ENCODE results near the gene FASN.

FASN gene

DNA sequence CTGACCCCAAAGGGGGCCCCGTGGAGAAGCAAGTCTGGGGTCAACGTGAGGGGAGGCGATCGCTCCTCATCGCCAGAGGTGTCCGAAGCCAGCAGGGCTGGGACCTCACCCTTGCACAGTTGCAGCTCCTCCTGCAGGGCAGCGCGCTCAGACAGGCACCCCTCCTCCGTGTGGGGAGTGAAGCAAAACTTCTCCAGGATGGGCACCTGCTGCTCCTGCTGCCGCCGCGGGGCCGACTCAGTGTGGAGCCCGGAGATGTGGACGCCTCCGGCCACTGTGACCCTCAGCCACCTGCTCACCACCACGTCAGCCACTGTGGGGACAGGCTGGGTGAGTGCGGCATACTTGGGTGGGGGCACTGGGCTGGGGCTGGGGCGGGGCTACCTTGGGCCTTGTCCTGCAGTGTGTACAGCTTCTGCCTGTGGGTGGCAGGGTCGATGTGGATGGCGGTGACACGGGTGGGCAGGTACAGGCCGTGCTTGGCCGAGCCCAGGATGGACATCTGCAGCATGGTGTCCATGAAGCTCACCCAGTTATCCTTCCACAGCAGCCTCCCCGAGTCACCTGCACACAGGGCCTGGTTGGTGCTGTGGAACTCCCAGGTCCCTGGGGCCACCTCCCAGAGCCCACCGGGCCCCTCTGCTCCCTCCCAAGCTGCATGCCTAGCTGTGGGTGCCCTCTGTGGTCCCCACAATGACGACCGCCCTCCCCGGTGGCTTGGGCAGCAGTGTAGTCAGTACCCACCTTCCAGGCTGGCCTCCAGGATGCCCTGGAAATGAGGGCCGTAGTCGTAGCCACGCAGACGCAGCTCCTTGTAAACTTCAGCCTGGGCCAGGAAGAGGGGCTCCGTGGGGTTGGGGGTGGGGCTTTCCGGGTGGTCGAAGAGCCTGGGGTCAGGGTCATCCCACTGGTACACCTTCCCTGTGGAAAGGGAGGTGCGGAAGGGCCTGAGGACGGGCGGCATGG lies 10.8 kb downstream of the FASN start:
- no peak for DNase-seq

DNA sequence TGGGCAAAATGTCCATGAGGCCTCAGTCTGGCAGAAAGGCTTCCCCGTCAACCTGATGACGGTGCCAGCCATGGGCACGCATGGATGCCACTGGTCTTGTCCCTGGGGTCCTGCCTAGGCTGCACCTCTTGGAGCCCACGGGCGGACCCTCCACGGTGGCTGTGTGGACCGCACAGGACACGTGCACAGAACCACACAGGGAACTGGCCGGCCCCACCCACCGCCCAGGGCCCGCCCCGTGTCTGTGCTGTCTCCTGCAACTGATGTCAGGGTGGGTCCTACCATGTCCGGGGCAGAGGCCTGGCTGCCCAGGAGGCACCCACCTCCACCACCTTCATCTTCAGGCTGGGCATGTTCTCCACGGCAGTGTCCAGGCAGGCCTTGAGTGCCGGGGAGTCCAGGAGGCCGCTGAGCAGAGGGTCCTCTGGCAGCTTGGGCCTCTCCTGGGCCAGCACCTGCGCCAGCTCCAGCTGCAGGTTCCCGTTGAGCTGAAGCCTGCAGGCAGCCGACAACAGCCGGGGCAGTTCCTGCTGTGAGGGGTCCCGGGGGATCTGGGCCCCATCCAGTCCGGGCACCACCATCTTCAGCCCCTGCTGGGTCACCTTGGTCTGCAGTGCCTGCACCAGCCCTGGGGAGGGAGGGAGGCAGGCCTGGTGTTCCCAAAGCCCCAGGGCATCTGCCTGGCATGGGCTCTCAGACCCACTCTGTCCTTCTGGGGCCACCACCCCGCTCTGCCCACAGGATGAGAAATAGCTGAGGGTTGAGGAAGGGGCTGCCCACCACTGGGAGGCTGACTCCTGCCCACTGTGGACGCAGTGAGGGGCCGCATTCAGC lies 11.9 kb downstream of the FASN start:
- no peak for DNase-seq

DNA sequence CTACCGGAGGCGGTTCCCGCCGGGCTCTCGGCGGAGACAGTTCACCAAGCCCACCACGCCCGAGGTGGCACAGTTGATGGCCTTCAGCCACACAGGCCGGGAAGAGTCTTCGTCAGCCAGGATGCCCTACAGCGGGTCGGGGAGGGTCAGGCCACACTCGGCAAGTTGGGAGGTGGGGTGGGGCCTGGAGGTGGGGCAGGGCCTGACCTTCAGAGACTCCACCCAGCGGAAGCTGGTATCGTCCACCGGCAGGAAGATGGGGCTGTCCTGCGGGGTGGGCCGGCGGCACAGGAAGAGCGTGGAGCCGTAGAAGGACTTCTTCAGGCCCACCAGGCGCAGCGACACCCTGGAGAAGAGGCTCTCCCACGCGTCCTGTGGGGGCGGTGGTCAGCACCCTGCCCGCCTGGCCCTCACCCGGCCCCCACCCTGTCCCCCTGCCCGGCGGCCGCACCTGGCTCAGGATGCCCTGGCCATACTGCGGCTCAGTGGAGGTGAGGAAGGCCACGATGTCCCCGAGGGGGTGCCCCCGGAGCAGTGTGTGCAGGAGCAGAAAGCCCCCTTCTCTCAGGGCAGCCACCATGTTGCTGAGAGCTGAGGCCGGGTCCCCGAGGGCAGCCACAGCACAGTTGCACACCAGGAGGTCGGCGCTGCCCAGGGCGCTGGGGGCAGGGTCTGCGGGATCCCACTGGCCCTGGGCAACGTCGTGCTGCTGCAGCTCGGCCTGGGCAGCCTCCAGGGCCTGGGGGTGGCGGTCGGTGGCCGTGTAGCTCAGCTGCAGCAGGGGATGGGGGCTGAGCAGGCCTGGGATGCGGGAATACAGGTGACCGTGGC lies 12.8 kb downstream of the FASN start:
- no peak for DNase-seq

DNA sequence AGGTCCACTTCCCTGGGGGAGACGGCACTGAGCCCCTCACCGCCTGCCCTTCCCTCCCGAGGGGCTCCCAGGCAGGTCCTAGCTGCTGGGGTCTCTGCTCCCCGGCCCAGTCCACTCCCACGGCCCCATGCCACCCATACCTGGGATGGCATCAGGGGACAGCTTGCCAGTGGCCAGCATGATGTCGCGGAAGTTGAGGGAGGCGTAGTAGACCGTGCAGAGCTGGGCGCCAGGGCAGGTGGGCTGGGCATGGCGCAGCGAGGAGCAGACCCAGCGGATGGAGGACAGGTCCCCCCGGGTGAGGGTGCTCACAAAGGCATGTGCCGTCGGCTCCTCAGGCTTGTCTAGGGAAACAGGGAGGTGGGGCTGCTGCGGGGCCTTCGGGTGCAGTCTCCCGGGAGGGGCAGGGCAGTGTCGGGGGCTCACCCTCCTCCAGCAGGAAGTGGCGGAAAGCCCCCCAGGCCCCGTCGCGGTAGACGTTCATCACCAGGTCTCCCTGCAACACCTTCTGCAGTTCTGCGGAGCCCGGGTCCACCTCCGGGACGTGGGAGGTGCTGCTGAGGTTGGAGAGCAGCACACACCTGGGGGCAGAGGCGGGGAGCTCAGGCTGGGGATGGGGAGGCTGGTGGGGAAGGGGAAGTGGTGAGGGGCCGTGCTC lies 13.5 kb downstream of the FASN start:
- no peak for DNase-seq

DNA sequence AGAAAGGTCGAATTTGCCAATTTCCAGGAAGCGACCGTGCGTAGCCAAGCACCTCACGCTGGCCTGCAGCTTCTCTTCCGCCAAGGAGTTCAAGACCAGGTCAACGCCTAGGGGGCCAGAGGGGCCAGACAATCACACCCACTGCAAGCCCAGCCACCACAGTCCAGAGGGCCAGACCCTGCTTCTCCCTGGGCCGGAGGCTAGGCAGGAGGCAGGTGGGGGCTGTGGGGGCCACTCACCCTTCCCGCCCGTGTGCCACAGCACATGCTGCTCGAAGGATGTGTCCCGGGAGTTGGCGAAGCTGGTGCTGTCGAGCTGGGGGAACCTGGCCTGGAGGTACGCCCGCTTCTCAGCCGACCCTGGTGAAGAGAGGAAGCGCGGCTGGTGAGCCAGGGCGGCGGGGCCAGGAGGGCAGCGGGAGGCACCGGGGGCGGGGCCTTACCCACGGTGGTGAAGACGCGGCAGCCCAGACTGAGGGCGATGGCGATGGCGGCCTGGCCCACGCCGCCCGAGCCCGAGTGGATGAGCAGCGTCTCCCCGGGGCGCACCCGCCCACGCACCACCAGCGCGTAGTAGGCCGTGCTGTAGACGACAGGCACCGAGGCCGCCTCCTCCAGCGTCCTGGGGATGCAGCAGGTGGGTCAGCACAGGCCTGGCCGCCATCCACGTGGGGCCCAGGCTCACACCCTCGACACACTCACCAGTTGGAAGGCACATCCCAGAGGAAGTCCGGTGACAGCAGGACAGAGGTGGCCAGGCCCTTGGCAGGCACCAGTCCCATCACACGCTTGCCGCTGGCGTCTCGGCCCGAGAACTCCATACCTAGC lies 14.3 kb downstream of the FASN start:
- DNase-seq, result no peak

DNA sequence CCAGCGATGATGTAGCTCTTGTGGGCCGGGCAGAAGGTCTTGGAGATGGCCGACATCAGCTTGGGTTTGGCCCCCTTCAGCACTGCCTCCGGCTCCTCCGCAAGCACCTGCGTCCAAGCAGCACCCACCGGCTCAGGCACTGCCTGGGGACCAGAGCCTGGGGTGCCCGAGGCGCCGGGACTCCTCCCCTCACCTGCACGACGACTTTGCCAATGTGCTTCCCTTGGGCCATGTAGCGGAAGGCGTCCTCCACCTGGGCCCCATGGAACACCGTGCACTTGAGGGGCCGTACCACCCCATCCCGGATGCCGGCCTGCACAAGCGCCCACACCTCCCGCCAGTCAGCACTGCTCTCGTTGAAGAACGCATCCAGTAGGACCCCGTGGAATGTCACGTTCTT lies 15.0 kb downstream of the FASN start:
- no peak for DNase-seq

DNA sequence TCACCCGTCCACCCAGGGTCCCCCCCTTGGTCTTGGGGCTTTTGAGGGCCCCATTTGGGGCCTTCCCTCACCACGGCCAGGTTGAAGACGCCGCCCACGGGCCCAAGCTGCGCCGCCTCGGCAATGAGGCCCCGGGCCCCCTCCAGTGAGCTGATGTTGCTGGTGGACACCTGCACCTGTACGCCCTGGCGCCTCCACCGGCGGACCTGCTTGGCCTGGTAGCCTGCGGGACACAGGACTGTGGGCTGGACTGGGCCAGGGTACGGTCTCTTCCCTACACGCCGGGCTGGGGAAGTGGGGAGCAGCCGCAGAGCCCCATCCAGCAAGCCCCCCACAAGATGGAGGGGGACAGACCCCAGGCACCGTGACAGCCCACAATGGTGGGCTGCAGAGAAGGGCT lies 15.6 kb downstream of the FASN start:
- no peak for DNase-seq

DNA sequence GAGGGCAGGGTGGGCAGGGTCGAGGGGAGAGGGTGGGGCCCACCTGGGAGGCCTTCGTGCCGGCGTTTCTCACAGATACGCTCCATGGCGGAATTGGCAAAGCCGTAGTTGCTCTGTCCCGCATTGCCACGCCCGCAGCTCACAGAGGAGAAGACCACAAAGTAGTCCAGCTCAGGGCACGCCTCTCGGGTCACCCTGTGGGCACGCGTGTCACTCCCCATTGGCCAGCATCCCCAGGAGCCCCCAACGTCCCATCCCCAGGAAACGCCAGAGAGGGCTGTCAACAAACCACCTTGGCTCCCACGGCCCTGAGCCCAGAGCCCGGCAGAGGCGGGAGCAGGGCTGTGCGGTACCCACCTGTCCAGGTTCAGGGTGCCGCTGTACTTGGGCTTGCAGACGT lies 16.1 kb downstream of the FASN start:
- DNase-seq, result no peak

DNA sequence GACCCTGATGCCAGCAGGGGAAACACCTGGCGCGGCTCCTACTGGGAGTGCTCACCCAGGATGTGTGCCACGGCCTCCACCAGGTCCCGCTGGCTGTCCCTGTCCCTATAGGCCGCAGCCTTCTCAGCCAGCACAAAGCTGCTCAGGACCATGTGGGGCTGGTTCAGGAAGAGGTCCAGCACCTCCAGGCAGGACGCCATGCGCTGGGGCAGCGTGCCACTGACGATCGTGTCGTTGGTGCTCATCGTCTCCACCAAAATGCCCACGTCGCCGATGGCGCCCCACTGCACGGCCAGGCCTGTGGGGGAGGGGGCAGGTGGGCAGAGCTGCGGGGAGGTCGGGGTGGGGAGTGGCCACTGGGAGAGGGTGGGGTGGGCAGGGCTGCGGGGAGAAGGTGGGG lies 16.5 kb downstream of the FASN start:
- no peak for DNase-seq

DNA sequence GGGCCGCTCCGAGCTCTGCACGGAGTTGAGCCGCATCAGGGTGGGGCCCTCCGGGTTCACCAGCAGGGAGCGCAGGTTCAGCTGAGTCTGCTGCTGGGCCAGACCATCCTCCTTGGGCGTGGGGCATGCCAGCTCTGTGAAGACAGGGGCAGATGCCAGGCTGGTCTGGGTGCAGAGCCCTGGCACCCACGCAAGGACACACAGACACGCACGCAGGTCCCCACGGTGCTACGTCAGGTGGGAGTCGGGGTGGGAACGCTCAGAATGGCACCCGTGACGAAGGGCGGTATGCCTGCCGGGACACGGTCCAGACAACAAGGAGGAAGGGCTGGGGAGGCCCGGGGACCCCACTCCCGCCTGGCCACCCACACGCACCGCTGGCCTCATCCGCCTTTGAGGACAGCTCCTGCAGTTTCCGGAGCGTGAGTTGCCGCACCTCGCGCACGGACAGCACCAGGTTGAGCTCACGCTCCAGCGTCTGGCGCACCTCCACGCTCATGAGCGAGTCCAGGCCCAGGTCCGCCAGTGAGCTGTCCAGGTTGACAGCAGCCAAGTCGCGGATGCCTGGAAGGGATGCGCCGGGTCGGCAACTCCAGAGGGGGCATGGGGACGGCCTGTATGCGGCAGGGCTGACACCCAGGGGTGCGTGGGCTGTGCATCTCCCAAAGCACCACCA lies 17.1 kb downstream of the FASN start:
- no peak for DNase-seq

DNA sequence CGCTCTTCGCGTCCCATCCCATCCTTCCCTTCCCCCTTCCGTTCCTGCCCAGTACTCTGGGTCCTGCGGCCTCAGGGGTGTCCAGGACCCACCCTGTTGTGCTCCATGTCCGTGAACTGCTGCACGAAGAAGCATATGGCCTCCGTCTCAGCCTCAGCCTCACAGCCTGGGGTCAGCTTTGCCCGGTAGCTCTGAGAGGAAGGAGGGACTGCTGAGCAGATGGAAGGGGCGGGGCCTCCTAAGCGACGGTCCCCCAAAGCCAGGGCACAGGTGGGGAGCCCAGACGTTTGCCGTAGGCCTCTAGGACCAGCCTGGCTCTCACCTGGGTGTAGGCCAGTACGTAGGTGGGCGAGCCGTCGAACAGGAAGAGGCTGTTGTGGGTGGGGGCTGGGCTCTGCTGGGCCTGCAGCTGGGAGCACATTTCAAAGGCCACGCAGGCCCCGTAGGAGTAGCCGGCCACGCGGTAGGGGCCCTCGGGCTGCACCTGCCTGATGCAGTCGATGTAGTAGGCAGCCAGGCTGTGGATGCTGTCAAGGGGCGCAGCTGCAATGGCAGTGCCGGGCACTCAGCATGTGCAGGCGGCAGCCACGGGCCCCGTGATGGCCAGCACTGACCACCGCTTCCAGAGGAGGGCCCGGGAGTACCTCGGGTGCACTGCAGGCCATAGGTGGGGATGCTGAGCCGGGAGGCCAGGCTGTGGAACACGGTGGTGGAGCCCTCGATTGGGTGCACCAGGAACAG lies 17.8 kb downstream of the FASN start:
- no peak for DNase-seq

DNA sequence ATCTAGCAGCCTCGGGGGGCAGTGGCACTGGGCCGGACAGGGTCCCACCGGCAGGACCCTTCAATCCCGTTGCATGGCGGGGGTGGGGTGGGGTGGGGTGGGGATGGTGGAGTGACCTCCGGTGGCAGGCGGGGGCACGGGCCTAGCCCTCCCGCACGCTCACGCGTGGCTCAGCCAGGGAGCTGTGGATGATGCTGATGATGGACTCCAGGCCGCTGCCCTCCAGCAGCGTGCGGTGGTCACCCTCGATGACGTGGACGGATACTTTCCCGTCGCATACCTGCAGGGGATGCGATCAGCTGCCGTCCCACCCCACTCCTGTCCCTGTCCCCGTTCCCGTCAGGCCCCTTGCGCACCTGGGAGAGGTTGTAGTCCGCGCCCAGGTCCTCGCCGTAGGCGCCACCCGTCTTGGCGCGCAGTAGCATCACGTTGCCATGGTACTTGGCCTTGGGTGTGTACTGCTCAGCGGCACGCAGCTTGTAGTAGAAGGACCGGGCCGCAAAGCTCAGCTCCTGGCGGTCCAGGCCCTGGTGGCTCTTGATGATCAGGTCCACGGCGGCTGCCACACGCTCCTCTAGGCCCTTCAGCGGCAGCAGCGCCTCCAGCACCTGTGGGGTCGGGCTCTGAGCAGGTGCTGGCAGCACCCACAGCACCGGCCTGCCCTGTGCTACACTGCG lies 18.9 kb downstream of the FASN start:
- DNase-seq, result no peak

DNA sequence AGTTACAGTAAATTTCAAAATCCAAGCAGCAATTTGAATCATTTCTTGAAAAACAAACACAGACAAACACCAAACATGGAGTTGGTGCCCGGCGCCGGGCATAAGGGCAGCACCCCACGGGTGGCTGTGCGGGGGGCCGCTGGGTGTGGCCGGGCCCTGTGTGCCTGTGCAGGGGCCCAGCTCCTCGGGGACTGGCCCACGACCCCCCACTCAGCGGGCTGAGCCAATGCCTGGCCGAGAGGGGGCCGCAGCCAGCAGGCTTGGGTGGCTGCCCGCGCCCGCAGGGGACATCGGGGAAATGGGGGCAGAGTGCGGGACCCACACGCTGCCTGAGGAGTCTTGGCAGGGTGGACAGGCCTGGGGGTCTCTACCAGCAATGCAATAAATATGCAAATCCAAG lies 19.6 kb downstream of the FASN start:
- no peak for DNase-seq

DNA sequence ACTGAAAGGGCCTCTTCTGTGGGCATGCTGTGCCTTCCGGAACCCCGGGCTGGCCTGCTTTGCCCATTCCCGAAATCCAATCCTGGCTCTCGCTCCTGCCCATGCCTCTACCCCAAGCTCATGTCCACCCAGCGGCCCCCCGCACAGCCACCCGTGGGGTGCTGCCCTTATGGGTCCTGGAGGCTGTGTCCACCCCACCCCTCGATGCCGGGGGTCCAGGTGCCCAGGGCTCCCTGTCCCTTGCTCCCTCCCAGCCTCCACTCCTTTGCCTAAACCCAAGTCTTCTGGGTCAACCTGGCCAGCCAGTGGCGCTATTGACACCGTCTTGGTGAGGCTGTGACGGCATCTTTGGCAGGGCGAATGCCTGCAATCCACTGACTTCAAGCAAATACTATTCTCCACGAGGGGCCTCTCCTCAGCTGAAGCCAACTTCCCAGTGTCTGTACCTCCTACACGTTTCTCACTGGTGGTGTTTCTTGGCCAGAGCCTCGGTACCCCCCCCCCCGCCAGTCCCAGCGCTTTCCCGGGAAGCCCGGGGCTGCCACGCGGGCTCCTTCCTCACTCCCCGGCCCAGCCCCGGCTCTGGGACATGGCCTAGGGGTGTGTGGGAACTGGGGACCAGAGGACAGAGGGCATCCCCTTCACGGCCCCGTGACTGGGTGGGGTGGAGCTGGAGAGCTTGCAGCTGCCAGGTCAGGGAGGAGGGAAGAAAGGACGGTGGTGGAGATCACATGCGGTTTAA lies 20.2 kb downstream of the FASN start:
- no peak for DNase-seq

DNA sequence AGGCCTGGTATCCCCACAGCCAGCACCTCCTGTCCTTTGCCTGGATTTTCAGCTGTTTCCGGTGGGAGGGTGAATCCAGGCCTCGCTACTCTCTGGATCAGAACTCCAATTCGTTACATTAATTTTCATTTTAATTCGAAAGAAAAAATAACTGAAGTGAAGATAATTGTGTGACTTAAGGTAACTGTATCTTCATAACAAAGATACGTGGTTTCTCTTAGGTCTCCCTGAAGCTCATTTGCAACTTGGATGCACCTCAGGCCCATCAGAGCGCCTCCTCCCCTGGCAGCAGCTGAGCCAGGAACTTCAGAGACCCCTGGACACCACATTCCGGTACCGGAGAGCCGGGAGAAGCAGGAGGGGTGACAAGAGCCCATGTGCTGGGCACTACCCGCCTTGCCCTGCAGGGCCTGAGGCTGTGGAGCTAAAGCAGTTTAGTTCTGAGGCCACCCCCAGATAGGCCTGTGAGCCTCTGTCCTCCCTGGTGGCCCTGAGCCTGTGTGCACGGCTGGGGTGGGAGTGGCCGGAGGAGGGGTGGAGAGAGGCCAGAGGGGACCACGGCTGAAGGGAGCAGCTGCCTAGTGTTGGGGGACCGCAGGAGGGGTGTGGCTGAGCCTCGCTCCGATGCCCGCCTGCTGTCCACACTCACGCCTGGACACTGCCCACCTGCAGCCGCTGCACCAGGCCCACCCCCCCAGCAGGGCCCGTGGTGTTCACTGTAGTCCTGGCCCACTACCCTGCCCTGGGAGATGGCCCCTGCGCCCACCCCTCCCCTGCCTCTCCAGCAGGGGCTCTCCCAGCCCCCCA lies 21.0 kb downstream of the FASN start:
- DNase-seq, result no peak

DNA sequence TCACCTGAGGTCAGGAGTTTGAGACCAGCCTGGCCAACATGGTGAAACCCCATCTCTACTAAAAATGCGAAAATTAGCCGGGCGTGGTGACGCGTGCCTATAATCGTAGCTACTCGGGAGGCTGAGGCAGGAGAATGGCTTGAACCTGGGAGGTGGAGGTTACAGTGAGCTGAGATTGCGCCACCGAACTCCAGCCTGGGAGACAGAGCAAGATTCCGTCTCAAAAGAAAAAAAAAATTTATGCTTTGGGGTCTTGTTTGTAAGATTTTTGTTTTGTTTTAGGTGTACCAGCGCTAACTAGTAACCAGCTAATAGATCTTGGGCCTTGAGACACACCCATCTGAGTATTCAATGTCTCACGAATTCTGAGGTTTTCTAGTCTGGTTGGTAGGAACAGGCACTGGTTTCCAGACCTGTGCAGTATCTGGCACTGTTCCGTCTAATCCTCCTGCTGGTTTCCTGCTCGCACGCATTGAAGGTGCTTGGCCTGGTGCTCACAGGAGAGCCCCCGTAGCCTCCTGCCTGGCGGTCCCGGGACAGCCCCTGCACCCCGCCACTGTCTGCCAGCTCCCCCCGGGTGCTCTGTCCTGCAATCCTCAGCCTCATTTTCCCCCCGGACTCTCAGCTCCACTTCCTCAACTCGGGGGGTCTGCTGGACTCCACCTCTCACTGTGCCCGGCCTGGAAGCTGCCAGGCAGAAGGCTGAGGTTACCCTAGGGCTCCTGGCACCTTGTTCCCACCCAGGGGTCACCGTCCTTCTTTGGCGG lies 21.8 kb downstream of the FASN start:
- DNase-seq, result no peak

DNA sequence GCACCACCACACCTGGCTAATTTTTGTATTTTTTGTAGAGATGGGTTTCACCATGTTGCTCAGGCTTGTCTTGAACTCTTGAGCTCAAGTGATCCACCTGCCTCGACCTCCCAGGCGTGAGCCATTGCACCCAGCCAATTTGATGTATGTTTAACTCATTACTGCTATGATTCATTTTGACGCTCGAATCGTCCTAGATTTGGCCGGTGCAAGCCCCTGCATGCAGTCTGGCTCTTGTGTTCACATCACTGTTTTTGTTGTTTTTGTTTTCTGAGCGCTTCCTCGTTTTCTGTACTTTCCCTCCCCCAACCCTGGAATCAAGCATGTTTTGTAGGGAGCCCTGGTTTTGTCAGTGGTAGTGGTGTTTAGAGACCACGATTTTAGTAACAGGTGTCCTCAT lies 24.6 kb downstream of the FASN start:
- DNase-seq, result no peak

Data from activated CD4-positive, CD25-positive, alpha-beta regulatory T cell treated with anti-CD3 and anti-CD28 coated beads, Interleukin-2, amount 50 U/mL, for 72 hours (primary cell).